Measurements from ENCODE around the gene WDR93.

GRCh38 chr15:89750560-89751542 is 60.2 kb downstream of the WDR93 start, which contains the start of gene MESP1:
- TF ChIP-seq EZH2phosphoT487 (IDR thresholded peaks at IDR 0.05; ENCODE audit: low read depth, severe bottlenecking, unreplicated experiment) (no peak), CTCF (IDR thresholded peaks at IDR 0.05; ENCODE audit: poor library complexity) (peak; percentile 62)
